K562 (cell line): Measurements from ENCODE around the gene CCND3. TPM values are rescaled to one million over a fixed set of nuclear protein-coding genes. Genes with fewer than 3 reads are reported as not detected.

ENCODE experiments used
- ATAC-seq: fragments of 200-7000 bp; cut with Tn5 transposase; 3 replicates; pipeline ENCODE4 v1.9.1; 2020; ENCODE audit warnings: moderate library complexity
- BruUV-seq: library from RNA; stranded (reverse); fragments of 400-500 nt; replicated peaks from 2 replicates; lab custom pipeline; 2021; lab: Mats Ljungman, UMichigan
- CTCF ChIA-PET: fragments of 300-600 bp; formaldehyde crosslinking; extraction: SDS; loops from one replicate; lab custom pipeline; 2021; ENCODE audit warnings: low intra/inter-chr PET ratio; lab: Yijun Ruan, JAX
- POLR2A ChIA-PET: fragments of 300-600, 350-650 bp; sonication (Branson Sonifier 250); formaldehyde crosslinking; extraction: SDS; loops from one replicate; lab custom pipeline; 2021; ENCODE audit warnings: antibody characterized with exemption, inconsistent platforms; lab: Yijun Ruan, JAX
- DNase-seq, 4 experiments: peaks; one replicate each; pipeline versions ENCODE4 v3.0.0 to v3.0.0-alpha.2; 2011 to 2018; ENCODE audit warnings: low spot score in 3 of 4, mixed read lengths in 3 of 4; ENCODE audit errors: extremely low read depth in 1 of 4
- FAIRE-seq: peaks from 2 replicates; lab custom pipeline; 2011; peaks lifted over from hg19 to GRCh38; lab: Jason Lieb, UNC
- H2AFZ ChIP-seq: 2 replicates; pipeline ENCODE4 v1.6.0; 2011; ENCODE audit warnings: low read depth, low read length, control low read depth, inconsistent platforms
- H3K27ac ChIP-seq: fragments of 200-600 bp; 3 replicates; pipeline ENCODE4 v1.8.0; 2011; ENCODE audit warnings: low read depth, mild to moderate bottlenecking, control low read depth, inconsistent platforms, low read length, moderate library complexity, mixed read lengths; ENCODE audit errors: extremely low read depth
- H3K27me3 ChIP-seq, 2 experiments: fragments of 300-600 bp in 1 of 2; 2 replicates in 1 of 2; 3 replicates in 1 of 2; pipeline versions ENCODE4 v1.6.0 to v1.8.0; 2011; ENCODE audit warnings: inconsistent platforms in 2 of 2, low read length in 2 of 2, mild to moderate bottlenecking in 1 of 2, mixed read lengths in 1 of 2, moderate library complexity in 1 of 2; ENCODE audit not compliant: control insufficient read depth in 2 of 2, insufficient read depth in 2 of 2
- H3K36me3 ChIP-seq: fragments of 300-600 bp; 3 replicates; pipeline ENCODE4 v1.8.0; 2011; ENCODE audit warnings: mild to moderate bottlenecking, low read length, inconsistent platforms; ENCODE audit not compliant: control insufficient read depth, insufficient read depth
- H3K4me1 ChIP-seq, 2 experiments: fragments of 200-600 bp in 1 of 2; replicated peaks in 1 of 2; 2 replicates in 1 of 2; 3 replicates in 1 of 2; pipeline versions ENCODE4 v1.5.1 to v1.8.0; 2011; ENCODE audit warnings: inconsistent platforms in 2 of 2, low read length in 2 of 2, mild to moderate bottlenecking in 1 of 2, mixed read lengths in 1 of 2, moderate library complexity in 1 of 2; ENCODE audit not compliant: control insufficient read depth in 2 of 2, insufficient read depth in 2 of 2
- H3K4me2 ChIP-seq: 2 replicates; pipeline ENCODE4 v1.6.1; 2011; ENCODE audit warnings: low read length, control low read depth, inconsistent platforms, mixed read lengths; ENCODE audit not compliant: insufficient read depth
- H3K4me3 ChIP-seq: fragments of 200-600 bp; sonication (generic), shearing (Covaris generic); 2 replicates; pipeline ENCODE4 v1.5.1; 2016; ENCODE audit warnings: control low read depth, inconsistent platforms
- H3K79me2 ChIP-seq: fragments of 200-600 bp; 3 replicates; pipeline ENCODE4 v1.8.0; 2011; ENCODE audit warnings: low read length, inconsistent platforms; ENCODE audit not compliant: control insufficient read depth, insufficient read depth
- H3K9ac ChIP-seq, 2 experiments: 2 replicates each; pipeline versions ENCODE4 v1.6.0 to v1.6.1; 2011; ENCODE audit warnings: low read depth in 2 of 2, low read length in 2 of 2, control low read depth in 1 of 2, inconsistent platforms in 1 of 2, mild to moderate bottlenecking in 1 of 2, mixed read lengths in 1 of 2; ENCODE audit not compliant: insufficient read depth in 1 of 2
- H3K9me1 ChIP-seq: one replicate; pipeline ENCODE4 v1.6.0; 2011; ENCODE audit warnings: inconsistent platforms, mild to moderate bottlenecking, low read length, moderate library complexity; ENCODE audit not compliant: control insufficient read depth, insufficient read depth
- H3K9me3 ChIP-seq: replicated peaks from 2 replicates; pipeline ENCODE4 v1.5.1; 2011; ENCODE audit warnings: low read depth, low read length, inconsistent platforms; ENCODE audit not compliant: control insufficient read depth, insufficient read depth
- H4K20me1 ChIP-seq: replicated peaks from 2 replicates; pipeline ENCODE4 v1.6.1; 2011; ENCODE audit warnings: low read length, inconsistent platforms, mixed read lengths; ENCODE audit not compliant: control insufficient read depth, insufficient read depth
- ARID3A ChIP-seq: IDR thresholded peaks from 2 replicates; pipeline ENCODE4 v1.6.1; 2012; ENCODE audit warnings: low read depth, low read length, improper control_type of control experiment, borderline replicate concordance
- BDP1 ChIP-seq: IDR thresholded peaks from 3 replicates; pipeline ENCODE4 v1.6.1; 2011; ENCODE audit not compliant: insufficient read length, insufficient read depth
- ELF4 ChIP-seq: fragments of 450-650 bp; formaldehyde crosslinking; IDR thresholded peaks from 2 replicates; pipeline ENCODE4 v1.4.0; 2022; ENCODE audit warnings: missing genetic modification characterization
- ETV6 ChIP-seq, 3 experiments: fragments of 150-350 bp in 1 of 3; sonication (generic) in 1 of 3; formaldehyde crosslinking in 1 of 3; IDR thresholded peaks; 2 replicates each; pipeline versions ENCODE4 v1.6.1 to v1.8.0; 2014 to 2022; ENCODE audit warnings: borderline replicate concordance in 2 of 3, low read depth in 2 of 3, antibody characterized with exemption in 1 of 3, low read length in 1 of 3, mild to moderate bottlenecking in 1 of 3, missing genetic modification reagents in 1 of 3
- HDAC8 ChIP-seq: fragments of 450-650 bp; IDR thresholded peaks from 2 replicates; pipeline ENCODE4 v1.6.1; 2016; ENCODE audit warnings: mild to moderate bottlenecking, missing genetic modification characterization, moderate library complexity, missing compliant biosample characterization
- HLTF ChIP-seq: fragments of 450-650 bp; IDR thresholded peaks from 2 replicates; pipeline ENCODE4 v1.6.1; 2016
- L3MBTL2 ChIP-seq: fragments of 450-650 bp; IDR thresholded peaks from 2 replicates; pipeline ENCODE4 v1.6.1; 2016; ENCODE audit warnings: mild to moderate bottlenecking, moderate library complexity
- NBN ChIP-seq: fragments of 450-650 bp; IDR thresholded peaks from 2 replicates; pipeline ENCODE4 v1.6.1; 2016; ENCODE audit warnings: low read depth, mild to moderate bottlenecking
- POLR2B ChIP-seq: fragments of 450-650 bp; IDR thresholded peaks from 2 replicates; pipeline ENCODE4 v1.6.1; 2018; ENCODE audit warnings: low read depth; ENCODE audit not compliant: partially characterized antibody
- RB1 ChIP-seq: fragments of 450-650 bp; IDR thresholded peaks from 2 replicates; pipeline ENCODE4 v1.6.1; 2017; ENCODE audit warnings: low read depth, mild to moderate bottlenecking
- TEAD1 ChIP-seq, 2 experiments: fragments of 450-650 bp in 1 of 2; sonication (generic) in 1 of 2; formaldehyde crosslinking; IDR thresholded peaks; 2 replicates each; pipeline versions ENCODE4 v1.4.0 to v1.8.0; 2020 to 2022; ENCODE audit warnings: mild to moderate bottlenecking in 2 of 2, missing genetic modification reagents in 1 of 2
- ZBED1 ChIP-seq: IDR thresholded peaks from 2 replicates; pipeline ENCODE4 v1.6.1; 2014
- ZBTB26 ChIP-seq: fragments of 450-650 bp; formaldehyde crosslinking; IDR thresholded peaks from 2 replicates; pipeline ENCODE4 v1.4.0; 2022; ENCODE audit warnings: missing genetic modification characterization
- ZNF121 ChIP-seq: sonication (generic); formaldehyde crosslinking; conservative IDR thresholded peaks from 2 replicates; pipeline ENCODE4 v1.8.0; 2022; ENCODE audit warnings: missing genetic modification reagents
- ZNF395 ChIP-seq: fragments of 200-800 bp; sonication (Bioruptor generic); IDR thresholded peaks from 2 replicates; pipeline ENCODE4 v1.6.1; 2017; ENCODE audit warnings: missing genetic modification characterization, missing compliant biosample characterization
- ZZZ3 ChIP-seq: fragments of 450-650 bp; IDR thresholded peaks from 2 replicates; pipeline ENCODE4 v1.6.1; 2016; ENCODE audit warnings: antibody characterized with exemption, mild to moderate bottlenecking, moderate library complexity
- WGBS: fragments of 100-300 bp; shearing (Covaris generic); methylation state at CpG from one replicate; pipeline ENCODE4 v1.1.6; 2016; ENCODE audit warnings: low coverage, mixed read lengths; ENCODE audit not compliant: insufficient coverage; ENCODE audit errors: missing lambda C conversion rate; 5-methylcytosine and 5-hydroxymethylcytosine counted together
- in situ Hi-C: fragments of 300-500 bp; cut with MboI; formaldehyde crosslinking; loops from 4 replicates; pipeline ENCODE4 v1.15.0; 2018; ENCODE audit warnings: inconsistent platforms, mixed read lengths
- intact Hi-C: fragments of 100-400 bp; cut with micrococcal nuclease; formaldehyde crosslinking; loops from 2 replicates; pipeline ENCODE4 v1.14.2; 2022
- polyA plus RNA-seq, 8 experiments: library from polyadenylated mRNA; depleted of rRNA in 4 of 8; stranded (reverse) in 5 of 8; unstranded in 3 of 8; fragments of >200 nt; fragmentation: Nextera tagmentation in 2 of 8; fragmentation: Illumina TruSeq in 1 of 8; extraction: Ambion mirVana in 2 of 8; extraction: Trizol in 1 of 8; gene quantifications; 2 replicates each; pipeline versions ENCODE4 v1.2.1 to v1.2.3, GENCODE V29; 2011 to 2014; ENCODE audit warnings: inconsistent platforms in 1 of 8, missing spikeins in 1 of 8
- total RNA-seq, 7 experiments: library from RNA; depleted of rRNA in 6 of 7; stranded (reverse); fragments of >200 nt in 6 of 7; fragmentation: Illumina TruSeq in 2 of 7; extraction: Trizol in 2 of 7; gene quantifications; 2 replicates each; pipeline versions ENCODE4 v1.2.1 to v1.2.3, GENCODE V29; 2011 to 2021; ENCODE audit warnings: low replicate concordance in 1 of 7

The CCND3 gene
- total and polyA plus RNA-seq, 9 of the 15 experiments (the other 6 are each of a cell fraction or from before 2014, with no cell fraction given) = 21.5 to 204 (median 97.4) TPM

GRCh38 chr6:41939848-41940758 lies 1.5 kb downstream of the CCND3 start:
- intact Hi-C loops = loop anchor here (1.0 to 10.0 kb wide), 4 partner anchors 27 to 277 kb away; partner anchors contain the start of genes GUCA1B and MRPS10
- Histone ChIP-seq H3K79me2 (peaks cover 74% of the 10 kb centered on the region), H3K27me3 (no peaks in the 10 kb centered on the region), H3K36me3 (peaks cover 50% of the 10 kb centered on the region), H3K9ac (peak overlapping the region; percentile 46 to 94), H3K4me2 (peak overlapping the region; percentile 90), H3K27ac (peak overlapping the region; percentile 72), H3K4me3 (peak overlapping the region; percentile 81), H2AFZ (peak overlapping the region; percentile 54), H3K9me1 (no peaks in the 10 kb centered on the region), H4K20me1 (peaks cover 12% of the 10 kb centered on the region), H3K4me1 (peaks cover 54 to 69% of the 10 kb centered on the region in 2 experiments), H3K9me3 (no peaks in the 10 kb centered on the region)
- WGBS = under 1% methylated on average over 26 of the region's 27 CpGs
- ChIA-PET CTCF (interaction anchor here (1.2 to 2.0 kb wide), 2 partner anchors 105 kb away, joined by 7 to 13 read pairs; no protein-coding TSS in a partner anchor), POLR2A (interaction anchor here (0.6 to 13.7 kb wide), 21 partner anchors 10 to 1085 kb away, joined by 3 to 166 read pairs (median 4); partner anchors contain the start of genes BYSL, MED20 and TAF8)
- BruUV-seq = TSS peak; percentile 30
- in situ Hi-C loops = loop anchor here (5.0 kb wide), 1 partner anchor 102 kb away; no protein-coding TSS in a partner anchor
- ATAC-seq (peak; percentile 33), FAIRE-seq (peak; percentile 40), DNase-seq (peak; percentile 59 to 89 (median 62))
- peak; percentile 14; the same call in 1 of the 2 replicates for TF ChIP-seq ZNF395 (CRISPR knock-in tag)
- peak; percentile 20; the same call in 1 of the 2 replicates for TF ChIP-seq ZNF121 (CRISPR knock-in tag)
- TF ChIP-seq HDAC8 (tag) = no peak
- TF ChIP-seq ARID3A = no peak
- peak; percentile 44; the same call in 1 of the 2 replicates for TF ChIP-seq RB1
- TF ChIP-seq TEAD1 (CRISPR knock-in tag; IDR thresholded peaks at IDR 0.05) = peak in 1 of 2 experiments; percentile 81; a peak in 2 of 4 replicates
- no peak for TF ChIP-seq HLTF
- TF ChIP-seq ZBED1 = peak; percentile 35; the same call in 1 of the 2 replicates
- TF ChIP-seq ZZZ3 = no peak
- TF ChIP-seq ETV6 (IDR thresholded peaks at IDR 0.05; ENCODE audit: borderline replicate concordance in 1 of 2, low read depth in 2 of 2, low read length in 1 of 2) = no peak
- TF ChIP-seq ETV6 (CRISPR knock-in tag; IDR thresholded peaks at IDR 0.05; ENCODE audit: borderline replicate concordance) = no peak
- TF ChIP-seq NBN = 0 out of 2 replicates have a peak, but pooled peaks have one; percentile 5
- TF ChIP-seq L3MBTL2 = peak; percentile 50
- TF ChIP-seq ZBTB26 (CRISPR knock-in tag) = no peak
- TF ChIP-seq POLR2B = no peak
- no peak; the same call in 1 of the 2 replicates for TF ChIP-seq ELF4 (CRISPR knock-in tag)
- no peak for TF ChIP-seq BDP1
